ENCODE data around the gene PDZRN3.

- TF ChIP-seq CTCF (IDR thresholded peaks at IDR 0.05; ENCODE audit: insufficient read depth, low read length) (no peak), POLR2AphosphoS5 (IDR thresholded peaks at IDR 0.05; ENCODE audit: low read depth) (no peak)
These were observed 86.3 kb downstream of the PDZRN3 start for GRCh38 chr3:73538486-73538885.
